SK-N-SH treated with all-trans-retinoic acid at 6 μM for 48 hours (cell line): Measurements from ENCODE around the gene AVPI1.

ENCODE experiments used
- ATAC-seq: fragments of 200-7000 bp; cut with Tn5 transposase; 3 replicates; pipeline ENCODE4 v1.9.1; 2020; ENCODE audit warnings: mild to moderate bottlenecking, moderate library complexity
- ARNTL ChIP-seq: fragments of 450-650 bp; formaldehyde crosslinking; IDR thresholded peaks from 2 replicates; pipeline ENCODE4 v1.5.0; 2020; ENCODE audit warnings: low read depth, mild to moderate bottlenecking, moderate library complexity, borderline replicate concordance
- BACH2 ChIP-seq: fragments of 250-450 bp; sonication (Bioruptor Pico); IDR thresholded peaks from 2 replicates; pipeline ENCODE4 v1.9.0; 2021; ENCODE audit warnings: mild to moderate bottlenecking, borderline replicate concordance
- CSDC2 ChIP-seq: fragments of 250-450 bp; sonication (Bioruptor Pico); IDR thresholded peaks from 2 replicates; pipeline ENCODE4 v1.5.0; 2020; ENCODE audit warnings: mild to moderate bottlenecking, moderate library complexity
- CSRNP3 ChIP-seq: fragments of 250-450 bp; sonication (Bioruptor Pico); IDR thresholded peaks from 2 replicates; pipeline ENCODE4 v1.5.1; 2021; ENCODE audit warnings: mild to moderate bottlenecking, moderate library complexity
- ESRRG ChIP-seq: fragments of 250-450 bp; sonication (Bioruptor Pico); IDR thresholded peaks from 2 replicates; pipeline ENCODE4 v1.6.1; 2021; ENCODE audit warnings: mild to moderate bottlenecking
- GLIS3 ChIP-seq: fragments of 250-450 bp; sonication (Bioruptor Pico); IDR thresholded peaks from 2 replicates; pipeline ENCODE4 v1.5.0; 2020; ENCODE audit warnings: mild to moderate bottlenecking, moderate library complexity
- ISL1 ChIP-seq: fragments of 250-450 bp; sonication (Bioruptor Pico); IDR thresholded peaks from 2 replicates; pipeline ENCODE4 v2.1.2; 2022; ENCODE audit warnings: mild to moderate bottlenecking, moderate library complexity
- OSR1 ChIP-seq: fragments of 250-450 bp; sonication (Bioruptor Pico); IDR thresholded peaks from 2 replicates; pipeline ENCODE4 v1.8.0; 2022; ENCODE audit warnings: moderate library complexity, mild to moderate bottlenecking, inconsistent platforms
- POU6F1 ChIP-seq: fragments of 250-450 bp; sonication (Bioruptor Pico); IDR thresholded peaks from 2 replicates; pipeline ENCODE4 v1.8.0; 2021; ENCODE audit warnings: low read depth, mild to moderate bottlenecking, moderate library complexity, borderline replicate concordance
- PPARA ChIP-seq: fragments of 250-450 bp; sonication (Bioruptor Pico); IDR thresholded peaks from 2 replicates; pipeline ENCODE4 v1.5.0; 2020; ENCODE audit warnings: mild to moderate bottlenecking, borderline replicate concordance
- RARB ChIP-seq: fragments of 250-450 bp; sonication (Bioruptor Pico); IDR thresholded peaks from 2 replicates; pipeline ENCODE4 v1.8.0; 2021; ENCODE audit warnings: mild to moderate bottlenecking, moderate library complexity
- TCF4 ChIP-seq: fragments of 250-450 bp; sonication (Bioruptor Pico); IDR thresholded peaks from 2 replicates; pipeline ENCODE4 v1.8.0; 2021; ENCODE audit warnings: mild to moderate bottlenecking, moderate library complexity, borderline replicate concordance
- TOX ChIP-seq: fragments of 250-450 bp; sonication (Bioruptor Pico); IDR thresholded peaks from 2 replicates; pipeline ENCODE4 v1.8.0; 2021; ENCODE audit warnings: mild to moderate bottlenecking, moderate library complexity, borderline replicate concordance
- TSHZ2 ChIP-seq: fragments of 250-450 bp; sonication (Bioruptor Pico); IDR thresholded peaks from 2 replicates; pipeline ENCODE4 v1.5.0; 2020; ENCODE audit warnings: mild to moderate bottlenecking, moderate library complexity
- ZC3H10 ChIP-seq: fragments of 250-450 bp; sonication (Bioruptor Pico); IDR thresholded peaks from 2 replicates; pipeline ENCODE4 v1.5.1; 2021; ENCODE audit warnings: mild to moderate bottlenecking, moderate library complexity
- ZFP3 ChIP-seq: fragments of 250-450 bp; sonication (Bioruptor Pico); IDR thresholded peaks from 2 replicates; pipeline ENCODE4 v1.5.0; 2020; ENCODE audit warnings: mild to moderate bottlenecking, moderate library complexity
- ZNF565 ChIP-seq: fragments of 450-650 bp; formaldehyde crosslinking; conservative IDR thresholded peaks from 2 replicates; pipeline ENCODE4 v1.5.0; 2020; ENCODE audit warnings: low read depth, mild to moderate bottlenecking, moderate library complexity
- ZNF70 ChIP-seq: fragments of 450-650 bp; formaldehyde crosslinking; IDR thresholded peaks from 2 replicates; pipeline ENCODE4 v1.5.0; 2020; ENCODE audit warnings: mild to moderate bottlenecking, moderate library complexity
- ZNF8 ChIP-seq: fragments of 450-650 bp; formaldehyde crosslinking; IDR thresholded peaks from 2 replicates; pipeline ENCODE4 v1.5.0; 2020; ENCODE audit warnings: mild to moderate bottlenecking, moderate library complexity
- TF ChIP-seq, protein P1 (sequence below): fragments of 250-450 bp; sonication (Bioruptor Pico); IDR thresholded peaks from 2 replicates; pipeline ENCODE4 v1.8.0; 2020; ENCODE audit warnings: mild to moderate bottlenecking, moderate library complexity, borderline replicate concordance
- TF ChIP-seq, protein P2 (sequence below): fragments of 250-450 bp; sonication (Bioruptor Pico); IDR thresholded peaks from 2 replicates; pipeline ENCODE4 v1.5.1; 2020; ENCODE audit warnings: low read depth, mild to moderate bottlenecking, moderate library complexity

AVPI1 gene

GRCh38 chr10:97675222-97675621 is 11.8 kb downstream of the AVPI1 start:
- TF ChIP-seq ISL1 (no peak), ARNTL (CRISPR knock-in tag) (no peak), OSR1 (CRISPR knock-in tag) (no peak)
- no peak for ATAC-seq

- TF ChIP-seq ZC3H10 (CRISPR knock-in tag): no peak
- TF ChIP-seq, all 23 proteins: peak for 0
Observed at GRCh38 chr10:97673736-97674525, 13.1 kb downstream of the AVPI1 start.

DNA sequence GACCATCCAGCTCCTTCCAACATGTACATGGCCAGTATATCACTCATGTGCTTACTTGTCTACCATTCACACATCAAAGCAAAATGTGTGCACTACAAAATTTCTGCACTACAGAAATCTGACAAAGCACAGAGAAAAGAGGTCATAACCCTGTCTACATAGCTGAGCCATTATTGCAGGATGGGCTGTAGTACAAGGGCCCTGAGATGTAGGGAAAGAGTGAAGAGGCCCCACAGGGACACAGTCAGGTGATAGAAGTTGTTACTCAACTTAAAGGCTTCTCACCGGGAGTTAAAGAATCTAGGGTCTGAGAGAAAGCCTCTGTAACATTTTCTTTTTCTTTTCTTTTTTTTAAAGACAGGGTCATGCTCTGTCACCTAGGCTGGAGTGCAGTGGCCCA is 17.5 kb downstream of the AVPI1 start:
- TF ChIP-seq RARB (CRISPR knock-in tag) (no peak), TCF4 (CRISPR knock-in tag) (no peak), ZFP3 (CRISPR knock-in tag) (no peak), ZNF8 (CRISPR knock-in tag) (no peak), PPARA (CRISPR knock-in tag) (no peak), ARNTL (CRISPR knock-in tag) (no peak), TSHZ2 (CRISPR knock-in tag) (no peak), GLIS3 (CRISPR knock-in tag) (no peak), ZC3H10 (CRISPR knock-in tag) (no peak), ISL1 (no peak), POU6F1 (CRISPR knock-in tag) (no peak)
- TF ChIP-seq, protein P1, sequence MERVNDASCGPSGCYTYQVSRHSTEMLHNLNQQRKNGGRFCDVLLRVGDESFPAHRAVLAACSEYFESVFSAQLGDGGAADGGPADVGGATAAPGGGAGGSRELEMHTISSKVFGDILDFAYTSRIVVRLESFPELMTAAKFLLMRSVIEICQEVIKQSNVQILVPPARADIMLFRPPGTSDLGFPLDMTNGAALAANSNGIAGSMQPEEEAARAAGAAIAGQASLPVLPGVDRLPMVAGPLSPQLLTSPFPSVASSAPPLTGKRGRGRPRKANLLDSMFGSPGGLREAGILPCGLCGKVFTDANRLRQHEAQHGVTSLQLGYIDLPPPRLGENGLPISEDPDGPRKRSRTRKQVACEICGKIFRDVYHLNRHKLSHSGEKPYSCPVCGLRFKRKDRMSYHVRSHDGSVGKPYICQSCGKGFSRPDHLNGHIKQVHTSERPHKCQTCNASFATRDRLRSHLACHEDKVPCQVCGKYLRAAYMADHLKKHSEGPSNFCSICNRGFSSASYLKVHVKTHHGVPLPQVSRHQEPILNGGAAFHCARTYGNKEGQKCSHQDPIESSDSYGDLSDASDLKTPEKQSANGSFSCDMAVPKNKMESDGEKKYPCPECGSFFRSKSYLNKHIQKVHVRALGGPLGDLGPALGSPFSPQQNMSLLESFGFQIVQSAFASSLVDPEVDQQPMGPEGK (CRISPR knock-in tag): no peak
- TF ChIP-seq, protein P2, sequence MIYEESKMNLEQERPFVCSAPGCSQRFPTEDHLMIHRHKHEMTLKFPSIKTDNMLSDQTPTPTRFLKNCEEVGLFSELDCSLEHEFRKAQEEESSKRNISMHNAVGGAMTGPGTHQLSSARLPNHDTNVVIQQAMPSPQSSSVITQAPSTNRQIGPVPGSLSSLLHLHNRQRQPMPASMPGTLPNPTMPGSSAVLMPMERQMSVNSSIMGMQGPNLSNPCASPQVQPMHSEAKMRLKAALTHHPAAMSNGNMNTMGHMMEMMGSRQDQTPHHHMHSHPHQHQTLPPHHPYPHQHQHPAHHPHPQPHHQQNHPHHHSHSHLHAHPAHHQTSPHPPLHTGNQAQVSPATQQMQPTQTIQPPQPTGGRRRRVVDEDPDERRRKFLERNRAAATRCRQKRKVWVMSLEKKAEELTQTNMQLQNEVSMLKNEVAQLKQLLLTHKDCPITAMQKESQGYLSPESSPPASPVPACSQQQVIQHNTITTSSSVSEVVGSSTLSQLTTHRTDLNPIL (CRISPR knock-in tag): no peak
- TF ChIP-seq, all 23 proteins: peak for 0
- ATAC-seq: no peak

More at GRCh38 chr10:97673736-97674525, 13.1 kb downstream of the AVPI1 start:
- ATAC-seq: peak; percentile 56

DNA sequence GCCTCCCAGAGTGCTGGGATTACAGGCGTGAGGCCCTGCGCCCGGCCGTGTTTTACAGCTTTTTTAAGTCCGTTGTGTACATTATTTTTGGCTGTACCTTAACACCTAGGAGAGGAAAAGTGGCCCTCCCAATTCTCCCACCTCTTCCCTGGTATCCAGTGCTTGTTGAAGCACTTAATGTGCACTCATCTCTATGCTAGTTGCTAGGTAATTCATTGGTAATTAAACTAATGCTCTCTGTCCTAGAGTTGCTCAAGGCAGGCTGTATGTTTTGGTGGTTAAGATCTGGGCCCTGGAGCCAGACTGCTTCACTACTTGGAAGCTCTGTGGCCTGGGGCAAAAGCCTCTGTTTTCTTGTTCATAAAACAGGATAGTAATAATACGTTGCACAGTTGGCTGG is 19.6 kb downstream of the AVPI1 start:
- TF ChIP-seq TOX (CRISPR knock-in tag): no peak
- no peak for TF ChIP-seq ARNTL (CRISPR knock-in tag)
- no peak for TF ChIP-seq RARB (CRISPR knock-in tag)
- no peak for TF ChIP-seq ISL1
- no peak for TF ChIP-seq TCF4 (CRISPR knock-in tag)
- TF ChIP-seq BACH2 (CRISPR knock-in tag): no peak
- no peak for TF ChIP-seq CSRNP3
- no peak for TF ChIP-seq ZNF70 (CRISPR knock-in tag)
- TF ChIP-seq POU6F1 (CRISPR knock-in tag): no peak
- TF ChIP-seq ZNF565 (CRISPR knock-in tag): no peak
- TF ChIP-seq ZNF8 (CRISPR knock-in tag): no peak
- no peak for TF ChIP-seq ZFP3 (CRISPR knock-in tag)
- TF ChIP-seq ESRRG (CRISPR knock-in tag): no peak
- TF ChIP-seq PPARA (CRISPR knock-in tag): no peak
- TF ChIP-seq CSDC2 (CRISPR knock-in tag): no peak
- ATAC-seq: no peak
